Stimulated activated CD4-positive, alpha-beta T cell treated with anti-CD3 and anti-CD28 coated beads, Interleukin-1b, Interleukin-23, amount 100 ng/mL, for 4 hours (primary cell): ENCODE measurements around the gene NTSR1.
"Not testable (repeated sequence)": the region's sequence is repeated elsewhere in the genome, so short reads cannot be mapped to it uniquely, and the experiment has no call there.

Experiments
- DNase-seq, 2 donors: peaks; one replicate each; pipeline ENCODE4 v3.0.0-alpha.2; 2020; ENCODE audit warnings: low read depth in 2 of 2

Gene NTSR1

DNA sequence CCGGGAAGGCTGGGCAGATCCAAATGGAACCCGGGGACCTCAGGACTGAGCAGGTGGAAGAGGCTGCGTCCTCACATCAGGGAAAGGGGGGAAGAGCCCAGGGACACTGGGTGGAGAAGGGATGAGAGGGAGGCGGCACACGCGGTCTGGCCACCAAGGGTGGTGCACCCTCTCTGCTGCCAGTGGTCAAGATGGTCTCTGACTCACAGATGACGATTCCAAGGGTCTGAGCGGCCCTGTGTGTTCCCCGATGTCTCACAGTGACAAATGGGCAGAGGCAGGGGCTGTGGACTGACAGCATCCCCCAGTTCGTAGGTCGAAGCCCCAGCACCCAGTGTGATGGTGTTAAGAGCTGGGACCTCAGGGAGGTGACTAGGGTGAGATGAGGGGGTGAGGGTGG lies 34.3 kb upstream of the NTSR1 start:
- no peak for DNase-seq

DNA sequence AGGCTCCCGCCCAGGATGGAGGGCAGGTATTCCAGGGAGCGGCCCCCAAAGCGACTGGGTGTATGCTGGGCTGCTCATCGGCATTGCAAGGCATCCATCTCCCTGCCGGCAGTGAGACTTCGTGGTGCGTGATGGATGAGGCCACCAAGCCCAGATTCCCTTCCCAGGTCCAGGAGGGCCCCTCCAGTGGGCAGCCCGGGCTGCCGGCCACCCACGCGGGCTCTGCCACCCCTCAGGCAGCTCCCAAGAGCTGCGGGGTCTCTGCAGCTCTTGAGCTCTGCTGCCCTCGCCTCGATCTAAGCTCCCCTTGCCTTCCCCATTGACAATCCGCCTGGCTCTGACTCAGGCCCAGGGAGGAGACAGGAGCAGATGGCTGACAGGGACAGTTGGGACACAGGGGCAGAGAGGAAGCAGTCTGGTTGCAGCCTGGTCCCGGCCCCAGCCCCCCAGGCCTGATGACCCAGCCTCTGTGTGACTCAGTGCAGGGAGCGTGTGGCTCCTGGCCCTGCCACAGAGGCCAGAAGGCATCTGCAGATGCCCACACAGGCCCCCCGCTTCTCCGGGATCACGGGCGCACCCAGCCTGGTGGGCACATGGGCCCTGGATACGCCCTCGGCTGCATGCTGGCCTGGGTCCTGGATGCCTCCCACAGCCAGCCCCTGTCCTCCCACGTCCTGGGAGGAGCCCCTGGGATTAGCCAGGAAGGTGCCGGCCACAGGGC lies 33.3 kb upstream of the NTSR1 start:
- DNase-seq, result no peak

DNA sequence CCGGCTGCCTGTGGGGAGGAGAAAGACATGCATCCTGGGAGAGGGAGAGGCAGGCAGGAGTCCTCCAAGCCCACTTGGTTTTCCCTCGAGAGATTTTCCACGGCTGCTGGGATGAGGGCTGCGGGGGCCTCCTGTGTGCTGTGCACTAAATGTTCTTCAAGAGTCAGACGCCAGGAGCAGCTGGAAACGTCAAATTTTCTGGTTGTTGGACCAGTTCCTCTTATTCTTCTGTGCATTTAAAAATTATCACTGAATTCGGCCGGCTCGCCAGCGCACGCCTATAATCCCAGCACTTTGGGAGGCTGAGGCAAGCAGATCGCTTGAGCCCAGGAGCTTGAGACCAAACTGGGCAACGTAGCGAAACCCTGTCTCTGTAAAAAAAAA lies 32.8 kb upstream of the NTSR1 start:
- no peak for DNase-seq

DNA sequence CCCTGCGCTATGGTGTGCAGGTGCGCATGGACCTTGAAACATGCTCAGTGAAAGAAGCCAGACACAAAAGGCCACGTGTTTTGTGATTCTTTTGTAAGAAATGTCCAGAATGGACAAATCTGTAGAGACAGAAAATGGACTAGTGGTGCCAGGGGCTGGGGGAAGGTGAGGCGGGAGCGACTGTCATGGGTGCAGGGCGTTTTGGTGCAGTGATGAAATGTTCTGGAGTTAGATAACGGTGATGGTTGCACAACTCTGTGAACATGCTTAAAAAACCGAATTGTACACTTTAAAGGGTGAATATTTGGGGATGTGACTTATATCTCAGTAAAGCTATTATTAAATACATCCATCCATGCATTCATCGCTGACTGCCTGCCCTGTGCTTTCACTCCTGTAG lies 31.7 kb upstream of the NTSR1 start:
- no peak for DNase-seq

DNA sequence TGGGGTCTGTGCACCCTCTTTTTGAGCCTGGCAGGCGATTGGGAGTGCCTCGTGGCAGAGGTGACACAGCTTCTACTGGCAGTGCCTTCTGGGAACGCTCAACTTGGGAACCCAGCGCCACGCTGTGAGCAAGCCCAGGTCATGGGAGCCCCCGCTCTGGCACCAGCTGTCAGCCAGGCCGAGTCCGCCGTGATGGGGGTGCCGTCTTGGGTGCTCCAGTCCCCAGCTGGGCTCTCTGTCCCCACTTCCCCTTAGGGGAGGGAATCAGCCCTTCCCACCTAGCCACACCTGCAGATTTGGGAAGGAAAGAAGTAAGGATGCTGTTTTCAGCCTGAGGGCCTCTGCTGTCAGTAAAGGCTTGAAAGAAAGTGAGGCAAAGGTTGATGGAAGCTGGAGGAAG lies 31.0 kb upstream of the NTSR1 start:
- DNase-seq, result no peak

DNA sequence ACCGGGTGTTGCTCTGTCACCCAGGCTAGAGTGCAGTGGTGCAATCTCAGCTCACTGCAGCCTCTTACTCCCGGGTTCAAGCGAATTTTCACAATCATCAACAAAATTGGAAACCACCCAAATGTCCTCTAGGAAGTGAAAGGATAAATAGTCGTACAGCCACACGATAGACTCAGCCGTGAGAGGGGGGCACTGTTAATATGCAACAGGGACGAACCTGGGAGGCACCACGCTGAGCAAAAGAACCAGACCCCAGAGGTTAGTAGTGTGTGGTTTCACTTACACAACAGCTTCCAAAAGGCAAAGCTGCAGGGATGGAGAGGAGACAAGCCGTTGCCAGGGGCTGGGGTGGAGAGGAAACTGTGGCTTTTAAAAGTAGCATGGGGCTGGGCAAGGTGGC lies 30.1 kb upstream of the NTSR1 start:
- no peak for DNase-seq

DNA sequence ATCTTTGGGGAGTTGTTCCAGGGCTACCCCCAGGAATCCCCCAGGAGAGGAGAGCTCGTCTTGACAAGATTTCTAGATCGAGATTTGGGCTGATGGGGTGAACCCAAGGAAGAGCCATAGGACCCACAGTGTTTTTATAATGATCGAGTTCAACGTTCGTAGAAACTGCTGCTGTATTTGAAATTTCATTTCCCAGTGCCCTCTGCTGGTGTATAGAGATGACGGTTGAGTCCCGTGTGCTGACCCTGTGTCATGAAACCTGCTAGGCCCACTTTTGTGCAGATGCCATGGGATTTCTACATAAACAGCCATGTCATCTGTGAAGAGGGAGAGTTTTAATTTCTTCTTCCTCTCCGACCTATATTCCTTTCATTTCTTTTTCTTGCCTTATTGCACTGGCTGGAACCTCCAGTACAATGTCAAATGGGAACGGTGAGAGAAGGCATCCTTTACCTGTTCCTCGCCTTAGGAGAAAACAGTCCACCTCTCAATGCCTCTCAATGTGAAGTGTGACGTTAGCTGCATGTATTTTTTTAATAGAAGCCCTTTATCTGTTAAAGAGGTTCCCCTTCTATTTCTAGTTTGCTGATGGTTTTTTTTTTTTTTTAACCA lies 28.6 kb upstream of the NTSR1 start:
- DNase-seq, result no peak

DNA sequence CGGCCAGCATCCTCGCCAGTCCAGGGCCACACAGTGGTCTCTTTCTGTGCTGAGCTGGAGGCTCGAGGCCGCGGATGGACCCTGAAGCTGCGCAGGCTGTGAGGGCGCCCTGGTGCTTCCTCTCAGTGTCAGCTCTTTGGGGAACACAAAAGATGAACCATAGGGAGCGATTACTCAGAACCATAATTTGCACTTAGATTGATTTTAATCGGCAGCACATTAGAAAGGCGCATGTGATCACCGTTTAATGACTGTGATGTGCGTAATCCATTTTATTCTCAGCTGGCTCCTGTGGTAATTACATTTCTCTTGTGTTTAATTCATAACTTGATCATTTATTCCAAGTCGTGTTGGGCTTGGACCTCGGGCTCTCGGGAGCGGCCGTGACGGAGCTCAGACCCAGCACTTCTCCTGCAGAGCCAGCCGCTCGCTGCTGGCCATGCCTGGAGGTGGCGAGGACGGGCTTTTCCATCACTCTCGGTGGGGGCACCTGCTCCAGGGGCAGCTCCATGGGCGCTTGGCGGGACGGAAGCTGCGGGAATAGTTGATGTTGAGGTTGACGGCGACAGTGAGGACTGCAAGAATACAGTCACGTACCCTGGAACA lies 25.6 kb upstream of the NTSR1 start:
- DNase-seq, result no peak

DNA sequence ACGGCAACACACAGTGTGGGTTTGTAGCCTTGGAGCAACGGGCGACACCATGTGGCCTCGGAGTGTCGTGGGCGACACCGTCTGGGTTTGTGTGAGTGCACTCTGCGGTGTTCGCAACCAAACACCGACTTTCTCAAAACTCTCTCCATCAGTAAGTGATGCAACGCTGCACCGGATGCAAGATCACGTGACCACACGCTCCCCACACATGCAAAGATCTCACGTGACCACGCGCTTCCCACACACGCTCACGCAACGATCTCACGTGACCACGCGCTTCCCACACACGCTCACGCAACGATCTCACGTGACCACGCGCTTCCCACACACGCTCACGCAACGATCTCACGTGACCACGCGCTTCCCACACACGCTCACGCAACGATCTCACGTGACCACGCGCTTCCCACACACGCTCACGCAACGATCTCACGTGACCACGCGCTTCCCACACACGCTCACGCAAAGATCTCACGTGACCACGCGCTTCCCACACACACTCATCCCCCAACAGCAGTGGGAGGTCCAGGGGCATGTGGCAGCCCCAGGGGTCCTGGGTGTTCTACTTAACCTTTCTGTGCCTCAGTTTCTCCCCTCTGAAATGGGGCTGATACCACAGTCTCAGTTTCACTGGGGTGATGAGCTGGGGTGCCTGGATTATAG lies 24.8 kb upstream of the NTSR1 start:
- not testable (repeated sequence) for DNase-seq

DNA sequence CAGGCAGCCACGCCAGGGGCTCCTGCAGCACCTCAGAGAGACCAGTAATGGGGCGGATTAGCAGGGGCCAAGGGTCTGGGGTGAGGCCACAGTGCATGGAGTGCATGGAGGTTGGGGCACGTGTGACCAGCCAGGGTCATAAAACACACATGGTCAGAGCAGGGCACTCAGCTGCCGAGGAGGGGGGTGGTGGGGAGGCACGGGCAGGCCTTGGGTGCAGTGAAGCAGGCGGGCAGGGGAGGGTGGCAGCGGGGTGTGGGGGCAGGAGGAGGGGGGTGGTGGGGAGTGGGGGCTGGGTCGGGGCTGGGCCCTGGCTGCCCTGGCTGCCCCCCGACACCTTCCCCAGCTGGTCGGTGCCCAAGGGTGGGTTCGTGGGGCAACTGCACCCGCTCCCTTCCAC lies 23.7 kb upstream of the NTSR1 start:
- DNase-seq, result no peak

DNA sequence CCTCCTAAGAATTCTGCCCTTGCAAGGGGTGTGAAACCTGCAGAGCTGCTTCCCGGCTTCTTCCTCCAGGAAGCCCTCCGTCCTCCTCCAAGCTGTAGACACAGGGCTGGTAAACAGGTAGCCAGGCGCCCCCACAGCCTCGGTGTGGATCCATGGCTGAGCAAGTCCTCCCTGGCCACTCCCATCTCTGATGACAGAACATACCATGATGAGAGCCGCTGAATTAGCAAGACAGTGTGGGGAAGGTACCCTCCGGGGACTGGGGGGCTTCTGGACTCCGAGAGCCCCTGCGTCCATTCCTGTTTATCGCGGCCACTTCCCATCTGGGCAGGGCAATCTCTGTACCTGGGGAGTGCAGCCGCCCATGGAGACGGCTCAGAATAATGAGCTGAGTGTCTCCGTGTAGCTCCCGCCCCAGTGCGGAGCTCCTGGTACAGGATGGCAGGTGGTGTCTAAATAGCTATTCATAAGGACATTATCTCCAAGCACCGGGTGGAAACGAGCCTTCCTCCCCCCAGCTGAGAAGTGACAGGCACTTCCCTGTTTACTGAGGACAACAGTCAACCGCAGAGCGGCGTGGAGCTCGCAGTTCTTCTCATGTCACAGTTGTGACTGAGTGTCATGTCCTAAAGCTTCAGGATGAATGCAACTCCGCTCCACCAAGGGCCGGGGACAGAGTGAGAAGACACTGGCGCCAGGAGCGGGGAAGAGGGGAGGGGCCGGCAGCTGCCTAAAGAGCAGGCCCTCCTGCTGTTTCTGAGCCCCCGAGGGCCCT lies 22.7 kb upstream of the NTSR1 start:
- no peak for DNase-seq

DNA sequence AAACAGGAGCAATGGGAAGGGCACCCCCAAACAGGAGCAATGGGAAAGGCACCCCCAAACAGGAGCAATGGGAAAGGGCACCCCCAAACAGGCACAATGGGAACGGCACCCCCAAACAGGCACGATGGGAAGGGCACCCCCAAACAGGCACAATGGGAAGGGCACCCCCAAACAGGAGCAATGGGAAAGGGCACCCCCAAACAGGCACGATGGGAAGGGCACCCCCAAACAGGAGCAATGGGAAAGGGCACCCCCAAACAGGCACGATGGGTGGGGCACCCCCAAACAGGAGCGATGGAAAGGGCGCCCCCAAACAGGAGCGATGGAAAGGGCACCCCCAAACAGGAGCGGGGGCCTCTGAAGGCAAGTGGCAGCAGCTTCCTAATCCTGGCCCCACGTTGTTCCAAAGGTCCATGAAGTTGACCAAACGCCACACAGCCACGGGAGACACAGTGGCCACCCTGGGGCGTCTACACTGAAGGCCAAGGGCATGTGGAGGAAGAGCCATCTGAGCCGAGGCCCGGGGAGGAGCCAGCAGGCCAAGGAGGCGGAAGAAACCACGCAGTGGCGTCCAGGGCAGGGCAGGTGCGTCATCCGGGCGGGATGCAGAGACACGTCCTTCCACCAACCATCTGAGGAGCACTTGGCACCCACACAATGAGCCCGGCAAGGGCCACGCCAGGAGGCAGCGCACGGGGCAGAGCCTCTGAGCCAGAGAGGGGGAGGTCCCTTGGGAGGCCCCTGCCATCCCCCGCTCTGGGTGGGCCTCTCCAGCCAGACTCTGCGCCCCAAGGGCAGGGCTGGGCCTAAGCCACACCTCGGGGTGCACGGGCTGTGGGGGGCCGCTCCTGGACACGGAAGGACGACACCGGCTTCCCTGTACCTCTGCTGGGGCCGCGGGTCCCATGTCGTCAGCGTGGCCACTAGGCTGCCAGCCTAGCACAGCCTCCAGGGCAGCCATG lies 21.5 kb upstream of the NTSR1 start:
- no peak for DNase-seq

DNA sequence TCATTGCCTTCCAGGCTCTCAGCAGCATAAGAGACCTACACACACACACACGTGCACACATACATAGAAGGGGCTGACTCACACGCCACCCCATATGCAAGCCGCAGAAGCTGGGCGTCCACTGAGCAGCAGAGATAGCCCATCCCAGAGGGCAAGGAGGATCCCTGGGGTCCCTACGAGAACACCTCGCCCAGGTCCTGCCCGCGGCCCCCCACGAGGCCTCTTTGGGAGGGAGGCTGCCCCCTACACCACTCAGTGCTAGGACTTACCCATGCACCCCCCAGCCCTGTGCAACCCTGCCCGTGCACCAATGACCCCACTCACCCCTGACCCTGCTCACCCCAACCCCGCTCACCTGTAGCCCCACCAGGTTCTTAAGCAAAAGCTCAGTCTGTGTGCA lies 20.6 kb upstream of the NTSR1 start:
- no peak for DNase-seq

DNA sequence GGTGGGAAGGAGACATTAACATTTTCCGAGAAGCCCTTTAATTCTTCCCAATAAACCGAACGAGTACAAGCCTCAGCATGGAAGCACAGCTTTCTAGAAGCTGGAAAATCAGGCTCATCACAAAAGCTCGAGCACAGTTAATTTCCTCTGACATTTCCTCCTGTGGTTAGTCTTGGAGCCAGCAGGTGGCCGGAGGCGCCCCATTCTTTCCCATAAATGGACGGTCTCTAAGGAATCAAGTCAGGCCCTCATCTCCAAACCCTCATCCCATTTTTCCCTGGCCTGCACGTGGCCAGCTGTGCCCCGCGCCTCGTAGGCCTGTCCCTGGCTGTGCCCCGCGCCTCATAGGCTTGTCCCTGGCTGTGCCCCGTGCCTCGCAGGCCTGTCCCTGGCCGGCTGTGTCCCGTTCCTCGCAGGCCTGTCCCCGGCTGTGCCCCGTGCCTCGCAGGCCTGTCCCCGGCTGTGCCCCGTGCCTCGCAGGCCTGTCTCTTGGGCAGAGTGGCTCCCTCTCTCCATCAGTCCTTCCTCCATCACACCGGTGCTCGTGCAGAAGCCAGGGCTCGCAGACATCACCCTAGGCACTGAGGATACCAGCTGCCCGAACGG lies 19.7 kb upstream of the NTSR1 start:
- DNase-seq, result no peak

DNA sequence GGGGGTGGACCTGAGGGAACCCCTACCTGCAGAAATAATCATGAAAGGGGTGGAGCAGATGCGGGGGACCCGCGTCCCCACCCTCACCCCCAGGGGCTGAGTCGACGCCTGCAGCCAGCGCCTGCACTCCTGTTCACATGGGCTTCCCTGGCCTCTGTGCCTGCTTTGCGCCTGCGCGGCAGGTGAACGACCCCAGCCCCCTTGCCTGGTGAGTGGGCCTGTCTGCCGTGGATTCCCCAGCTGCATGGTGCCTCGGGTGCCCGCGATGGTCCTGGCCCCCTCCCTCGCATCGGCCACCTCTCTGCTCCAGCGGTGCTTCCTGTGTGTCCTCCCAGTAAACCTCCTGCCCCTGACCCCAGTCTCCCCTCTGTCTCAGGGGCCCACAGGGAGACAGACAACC lies 18.8 kb upstream of the NTSR1 start:
- DNase-seq, result no peak

DNA sequence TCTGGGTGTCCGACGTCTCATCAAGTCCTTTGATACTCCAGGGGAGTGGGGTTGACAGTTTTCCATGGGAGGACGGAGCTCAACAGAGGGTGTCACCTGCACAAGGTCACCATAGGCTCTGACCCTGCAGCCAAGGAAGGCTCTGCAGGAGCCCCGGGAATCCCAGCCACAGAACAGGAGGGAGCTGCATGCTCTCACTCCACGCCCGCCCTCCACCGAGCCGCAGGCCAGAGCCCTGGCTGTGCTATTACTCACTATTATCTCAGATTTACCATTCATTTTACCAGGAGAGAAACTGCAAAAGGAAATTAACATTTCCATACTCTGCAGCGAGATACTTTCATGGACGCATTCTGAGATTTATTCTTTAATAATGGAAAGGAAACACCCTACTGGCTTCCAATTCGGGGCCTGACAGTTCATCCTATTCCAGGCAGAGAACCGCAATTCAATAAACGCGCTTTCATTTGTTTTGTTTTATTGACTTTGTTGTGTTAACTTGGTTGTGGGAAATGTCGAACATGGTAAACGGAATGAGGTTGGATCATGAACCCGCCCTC lies 18.3 kb upstream of the NTSR1 start:
- no peak for DNase-seq

DNA sequence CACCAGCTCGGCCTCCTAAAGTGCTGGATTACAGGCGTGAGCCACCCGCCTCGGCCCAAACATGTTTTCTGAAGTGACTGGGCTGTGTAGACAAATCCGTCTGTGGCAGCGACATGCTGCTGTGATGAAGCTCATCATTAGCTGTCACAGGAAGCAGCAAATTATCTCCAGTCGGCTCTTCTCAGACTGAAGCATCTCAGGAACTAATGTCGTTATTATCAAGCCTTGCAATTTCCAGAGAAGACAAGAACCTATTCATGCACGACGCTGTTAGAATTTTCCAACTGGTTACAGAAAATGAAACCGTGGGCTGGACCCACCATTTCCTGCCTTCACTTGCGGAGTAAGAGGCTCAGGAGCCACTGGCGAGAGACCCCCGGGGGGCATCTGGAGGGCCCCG lies 17.1 kb upstream of the NTSR1 start:
- no peak for DNase-seq

DNA sequence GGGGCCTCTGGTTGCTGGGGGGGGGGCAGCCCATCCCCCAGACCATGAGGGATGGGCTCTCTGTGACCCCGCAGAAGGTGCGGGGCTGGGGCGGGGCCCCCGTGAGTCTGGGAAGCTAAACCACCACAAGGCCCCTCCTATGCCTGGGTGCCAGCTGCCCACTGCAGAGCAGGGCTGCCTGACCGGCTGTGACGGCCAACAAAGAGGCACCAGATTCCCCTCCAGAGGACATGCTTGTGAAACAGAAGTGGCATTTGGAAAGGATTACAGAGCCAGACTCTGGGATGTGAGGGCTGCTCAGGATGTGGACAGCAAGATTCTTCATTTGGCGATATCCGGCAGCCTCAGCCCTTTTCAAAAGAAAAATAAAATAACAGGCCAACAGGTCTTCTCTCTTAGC lies 16.5 kb upstream of the NTSR1 start:
- no peak for DNase-seq

DNA sequence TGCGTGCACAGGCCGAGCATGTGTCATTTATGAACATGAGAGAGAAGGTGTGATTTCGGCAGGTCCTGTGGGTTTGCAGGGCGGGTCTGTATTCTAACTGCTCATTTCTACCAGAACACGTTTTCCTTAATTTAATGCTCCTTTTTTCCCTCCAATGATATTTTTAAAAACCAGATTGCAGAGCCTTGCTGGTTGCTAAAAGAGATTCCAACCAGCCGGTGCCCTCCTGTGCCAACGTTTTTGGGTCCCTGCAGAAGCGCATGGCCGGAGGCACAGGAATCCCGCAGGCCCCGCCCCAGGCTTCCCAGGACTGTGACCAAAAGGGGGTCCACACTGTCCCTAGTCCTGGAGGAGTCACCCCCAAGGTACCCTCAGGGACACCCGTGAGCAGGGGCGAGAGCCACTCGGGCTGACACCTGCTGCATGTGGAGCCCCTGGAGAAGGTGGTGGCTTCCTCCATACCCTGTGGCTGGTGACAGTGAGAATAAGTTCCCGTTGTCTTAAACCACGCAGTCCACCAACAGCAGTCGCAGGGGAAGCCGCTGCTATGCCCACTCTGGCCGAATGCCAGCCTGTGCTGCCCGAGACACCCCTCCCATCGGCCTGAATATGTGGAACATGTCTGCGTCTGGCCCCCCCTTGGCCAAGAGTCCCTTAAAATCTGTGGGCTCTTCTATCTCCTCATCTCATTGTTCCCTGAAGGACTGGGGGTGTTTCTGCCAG lies 15.7 kb upstream of the NTSR1 start:
- DNase-seq, result no peak

DNA sequence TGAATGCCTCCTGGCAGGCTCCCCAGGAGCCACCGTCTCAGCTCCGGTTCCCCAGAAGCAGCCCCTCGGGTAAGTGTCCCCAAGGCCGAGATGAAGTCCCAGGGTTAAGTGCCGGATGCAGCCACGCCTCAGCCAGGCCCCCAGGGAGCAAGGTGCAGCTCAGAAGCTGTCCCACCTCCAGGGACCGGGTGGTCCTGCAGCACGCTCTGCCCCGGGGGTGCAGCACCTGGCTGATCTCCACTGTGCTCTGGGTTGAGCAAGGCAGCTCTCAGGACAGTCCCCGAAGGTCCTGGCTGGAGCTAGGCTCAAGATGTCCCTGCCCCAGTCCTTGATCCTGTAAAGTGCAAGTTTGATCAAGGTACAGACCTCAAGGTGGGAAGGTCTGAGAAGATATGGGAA lies 15.1 kb upstream of the NTSR1 start:
- no peak for DNase-seq
